GM10847 (cell line): ENCODE data around the gene SLC6A3.

ENCODE experiments used
- POLR2A ChIP-seq: IDR thresholded peaks from 2 replicates; pipeline ENCODE4 v1.6.1; 2011; ENCODE audit not compliant: insufficient read length; ENCODE audit errors: extremely low read depth

SLC6A3 gene

GRCh38 chr5:1453613-1454012, 8.4 kb upstream of the SLC6A3 start:
- no peak for TF ChIP-seq POLR2A

- TF ChIP-seq POLR2A = no peak
Observed at GRCh38 chr5:1449081-1449630, 3.9 kb upstream of the SLC6A3 start.

- TF ChIP-seq POLR2A = no peak
Observed at GRCh38 chr5:1448511-1449011, 3.3 kb upstream of the SLC6A3 start.

- TF ChIP-seq POLR2A = no peak
Observed at GRCh38 chr5:1447671-1448361, 2.6 kb upstream of the SLC6A3 start.

GRCh38 chr5:1446602-1447343, 1.5 kb upstream of the SLC6A3 start:
- no peak for TF ChIP-seq POLR2A

GRCh38 chr5:1445689-1446601, 705 bp upstream of the SLC6A3 start:
- no peak for TF ChIP-seq POLR2A

- no peak for TF ChIP-seq POLR2A
Observed at GRCh38 chr5:1444361-1445189, 665 bp downstream of the SLC6A3 start.

- no peak for TF ChIP-seq POLR2A
Observed at GRCh38 chr5:1443991-1444360, 1.3 kb downstream of the SLC6A3 start.

GRCh38 chr5:1443171-1443570, 2.1 kb downstream of the SLC6A3 start:
- no peak for TF ChIP-seq POLR2A

GRCh38 chr5:1442222-1443145, 2.8 kb downstream of the SLC6A3 start:
- TF ChIP-seq POLR2A = no peak

- no peak for TF ChIP-seq POLR2A
Observed at GRCh38 chr5:1441166-1441865, 3.9 kb downstream of the SLC6A3 start.

GRCh38 chr5:1440098-1440493, 5.1 kb downstream of the SLC6A3 start:
- TF ChIP-seq POLR2A = no peak
